GM18499 (cell line): ENCODE results near the gene SIRT3.
"Not testable (repeated sequence)": the region's sequence is repeated elsewhere in the genome, so short reads cannot be mapped to it uniquely, and the experiment has no call there.

Experiments
- ATAC-seq: cut with Tn5 transposase; IDR thresholded peaks from one replicate; pipeline ENCODE4 v1.9.1; 2021; ENCODE audit warnings: moderate number of reproducible peaks; ENCODE audit not compliant: insufficient read depth, unreplicated experiment

The SIRT3 gene

GRCh38 chr11:206002-206384 is 30.1 kb downstream of the SIRT3 start:
- ATAC-seq, result no peak

GRCh38 chr11:205221-206001 is 30.7 kb downstream of the SIRT3 start:
- ATAC-seq, result no peak

- no peak for ATAC-seq
Observed at GRCh38 chr11:204587-205109, 31.5 kb downstream of the SIRT3 start.

- no peak for ATAC-seq
Observed at GRCh38 chr11:203945-204586, 32.1 kb downstream of the SIRT3 start.

GRCh38 chr11:203056-203944 is 32.8 kb downstream of the SIRT3 start:
- ATAC-seq, result no peak

- ATAC-seq, result no peak
Observed at GRCh38 chr11:202490-202889, 33.7 kb downstream of the SIRT3 start.

- no peak for ATAC-seq
Observed at GRCh38 chr11:201966-202365, 34.2 kb downstream of the SIRT3 start.

GRCh38 chr11:200224-201003 is 35.7 kb downstream of the SIRT3 start:
- no peak for ATAC-seq

- no peak for ATAC-seq
Observed at GRCh38 chr11:199782-200181, 36.4 kb downstream of the SIRT3 start.

- ATAC-seq, result no peak
Observed at GRCh38 chr11:199004-199581, 37.0 kb downstream of the SIRT3 start.

- no peak for ATAC-seq
Observed at GRCh38 chr11:198236-198806, 37.8 kb downstream of the SIRT3 start.

GRCh38 chr11:197741-198235 is 38.4 kb downstream of the SIRT3 start:
- no peak for ATAC-seq

GRCh38 chr11:196786-197731 is 39.1 kb downstream of the SIRT3 start:
- ATAC-seq, result no peak

- not testable (repeated sequence) for ATAC-seq
Observed at GRCh38 chr11:193481-193880, 42.7 kb downstream of the SIRT3 start.

- not testable (repeated sequence) for ATAC-seq
Observed at GRCh38 chr11:192674-193128, 43.4 kb downstream of the SIRT3 start, which contains the start of gene SCGB1C1. TSS of gene SCGB1C1 (plus strand) at chr11:193078. CDS start at chr11:193100, 22 bp downstream.

GRCh38 chr11:191490-192478 is 44.4 kb downstream of the SIRT3 start:
- not testable (repeated sequence) for ATAC-seq

GRCh38 chr11:190546-190945 is 45.6 kb downstream of the SIRT3 start:
- ATAC-seq, result not testable (repeated sequence)
